Renal cortical epithelial cell (primary cell): ENCODE measurements around the gene KCNE5. TPM values are rescaled to one million over a fixed set of nuclear protein-coding genes. Genes with fewer than 3 reads are reported as not detected.
"Not testable (repeated sequence)": the region's sequence is repeated elsewhere in the genome, so short reads cannot be mapped to it uniquely, and the experiment has no call there.

Source experiments
- DNase-seq: peaks from one replicate; pipeline ENCODE4 v3.0.0-alpha.2; 2011; ENCODE audit warnings: low read depth
- total RNA-seq: library from RNA; depleted of rRNA; stranded (reverse); fragments of >200 nt; gene quantifications from 2 replicates; pipeline ENCODE4 v1.2.3, GENCODE V29; 2014

Gene KCNE5, protein sequence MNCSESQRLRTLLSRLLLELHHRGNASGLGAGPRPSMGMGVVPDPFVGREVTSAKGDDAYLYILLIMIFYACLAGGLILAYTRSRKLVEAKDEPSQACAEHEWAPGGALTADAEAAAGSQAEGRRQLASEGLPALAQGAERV
- total RNA-seq, result 0.10 TPM in 1 of 2 replicates, not detected in the other

DNA sequence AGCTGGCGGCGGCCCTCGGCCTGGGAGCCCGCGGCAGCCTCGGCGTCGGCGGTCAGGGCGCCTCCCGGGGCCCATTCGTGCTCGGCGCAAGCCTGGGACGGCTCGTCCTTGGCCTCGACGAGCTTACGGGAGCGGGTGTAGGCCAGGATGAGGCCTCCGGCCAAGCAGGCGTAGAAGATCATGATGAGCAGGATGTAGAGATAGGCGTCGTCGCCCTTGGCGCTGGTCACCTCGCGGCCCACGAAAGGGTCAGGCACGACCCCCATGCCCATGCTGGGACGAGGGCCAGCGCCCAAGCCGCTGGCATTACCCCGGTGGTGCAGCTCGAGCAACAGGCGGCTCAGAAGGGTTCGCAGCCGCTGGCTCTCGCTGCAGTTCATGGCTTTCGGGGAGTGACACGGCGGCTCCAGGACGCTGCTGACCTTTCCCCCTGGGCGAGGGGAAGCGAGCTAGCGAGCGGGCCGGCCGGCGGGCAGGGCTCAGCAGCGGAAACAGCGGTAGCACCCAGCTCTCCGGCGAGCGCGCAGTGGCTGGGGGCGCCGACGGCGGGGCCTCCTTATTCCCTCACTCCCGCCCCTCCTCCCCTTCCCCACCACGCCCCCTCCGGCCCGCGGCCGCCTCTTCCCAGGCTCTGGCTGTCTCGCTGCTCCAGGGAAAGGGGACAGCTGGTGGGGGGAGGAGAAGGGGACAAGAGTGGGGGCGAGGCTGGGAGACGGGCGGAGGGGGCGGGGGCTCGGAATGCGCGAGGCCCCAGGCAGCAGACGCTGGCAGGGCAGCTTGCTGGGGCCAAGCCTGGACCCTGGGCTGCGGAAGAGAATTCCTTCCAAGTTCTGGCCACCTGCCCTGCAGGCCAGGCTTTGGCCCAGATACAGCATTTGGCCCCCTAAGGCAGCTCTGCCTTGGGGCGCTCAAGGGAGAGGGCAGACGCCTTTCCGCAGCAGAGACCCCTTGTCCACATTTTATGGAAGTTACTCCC, at the start of gene KCNE5:
Gene KCNE5 (minus strand): TSS at position 532 of the 976 bp plus-strand sequence. CDS start 152 bp downstream, at position 380.
- DNase-seq, result no peak

DNA sequence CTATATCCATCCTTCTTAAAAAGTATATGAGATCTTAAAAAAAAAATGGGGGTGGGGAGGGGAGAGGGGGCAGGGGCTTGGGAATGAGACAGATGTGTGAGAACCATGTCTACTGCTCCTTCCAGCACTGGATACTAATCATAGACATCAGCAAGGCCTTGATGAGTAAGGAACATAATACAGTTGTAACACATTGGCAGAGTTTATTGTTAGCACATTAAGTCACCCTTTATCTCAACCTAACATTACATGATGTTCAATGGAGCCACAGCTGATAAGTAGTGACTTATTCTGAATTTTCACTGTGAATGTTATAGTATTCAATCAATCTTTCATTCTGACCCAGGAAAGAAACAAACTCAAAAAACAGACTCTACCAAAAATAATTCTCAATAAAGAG, 47.3 kb upstream of the KCNE5 start:
- no peak for DNase-seq

DNA sequence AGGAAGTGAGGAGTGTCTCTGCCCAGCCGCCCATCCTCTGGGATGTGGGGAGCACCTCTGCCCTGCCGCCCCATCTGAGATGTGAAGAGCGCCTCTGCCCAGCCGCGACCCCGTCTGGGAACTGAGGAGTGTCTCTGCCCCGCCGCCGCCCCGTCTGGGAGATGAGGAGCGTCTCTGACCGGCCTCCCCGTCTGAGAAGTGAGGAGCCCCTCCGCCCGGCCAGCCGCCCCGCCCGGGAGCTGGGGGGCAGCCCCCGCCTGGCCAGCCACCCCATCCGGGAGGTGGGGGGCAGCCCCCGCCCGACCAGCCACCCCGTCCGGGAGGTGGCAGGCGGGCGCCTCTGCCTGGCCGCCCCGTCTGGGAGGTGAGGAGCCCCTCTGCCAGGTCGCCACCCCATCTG, 46.2 kb upstream of the KCNE5 start:
- not testable (repeated sequence) for DNase-seq

DNA sequence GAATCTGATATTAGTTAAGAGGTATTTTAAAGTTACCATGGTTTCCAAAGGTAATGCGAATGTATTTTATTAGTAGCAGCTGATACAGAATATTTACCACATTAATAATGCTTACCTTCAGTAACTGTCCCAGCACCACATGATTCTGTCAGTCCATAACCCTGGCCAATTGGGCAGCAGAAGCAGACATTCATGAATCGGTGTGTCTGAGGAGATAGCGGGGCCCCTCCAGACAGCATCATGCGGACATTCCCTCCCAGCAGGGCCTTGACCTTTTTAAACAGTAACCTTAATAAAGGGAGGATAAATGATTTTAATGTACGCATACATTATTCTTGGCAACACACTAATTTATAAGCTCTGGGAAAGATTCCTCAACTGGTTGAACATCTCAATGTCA, 43.0 kb upstream of the KCNE5 start:
- no peak for DNase-seq

DNA sequence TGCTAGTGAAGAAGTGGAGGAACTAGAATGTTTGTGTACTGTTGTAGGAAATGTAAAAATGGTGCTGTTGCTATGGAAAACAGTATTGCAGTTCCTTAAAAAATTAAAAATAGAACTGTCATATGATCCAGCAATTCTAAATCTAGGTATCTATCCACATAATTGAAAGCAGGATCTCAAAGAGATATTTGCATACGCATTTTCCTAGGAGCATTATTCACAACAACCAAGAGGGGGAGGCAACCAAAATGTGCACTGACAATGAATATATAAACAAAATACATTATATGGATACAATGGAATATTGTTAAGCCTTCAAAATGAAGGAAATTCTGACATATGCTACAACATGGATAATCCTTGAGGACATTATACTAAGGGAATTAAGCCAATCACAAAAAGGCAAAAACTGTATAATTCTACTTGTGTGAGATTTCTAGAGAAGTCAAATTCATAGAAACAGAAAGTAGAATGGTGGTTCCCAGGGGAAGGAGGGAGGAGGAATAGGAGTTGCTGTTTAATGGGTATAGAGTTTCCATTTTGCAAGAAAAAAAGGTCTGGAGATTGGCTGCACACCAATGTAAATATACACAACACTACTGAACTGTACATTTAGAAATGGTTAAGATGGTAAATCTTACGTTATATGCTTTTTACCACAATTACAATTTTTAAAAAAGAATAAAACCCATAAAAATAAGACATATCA, 35.6 kb upstream of the KCNE5 start:
- no peak for DNase-seq

DNA sequence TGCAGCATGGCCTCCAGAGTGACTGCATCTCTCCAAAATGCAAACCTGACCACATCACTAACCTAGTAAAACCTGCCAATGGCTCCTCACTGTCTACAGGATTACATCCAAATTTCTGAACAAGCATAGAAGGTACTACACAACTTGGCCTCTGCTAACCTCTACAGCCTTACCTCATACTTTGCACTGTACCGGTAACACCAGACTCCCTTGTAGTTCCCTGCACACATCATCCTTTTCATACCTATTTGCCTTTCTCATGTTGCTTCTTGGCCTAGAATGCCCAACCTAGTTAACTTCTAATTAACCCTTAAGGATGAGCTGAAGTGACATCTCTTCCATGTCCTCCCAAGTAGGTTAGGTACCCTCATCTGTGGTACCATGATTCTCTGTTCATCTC, 33.4 kb upstream of the KCNE5 start:
- DNase-seq, result no peak

DNA sequence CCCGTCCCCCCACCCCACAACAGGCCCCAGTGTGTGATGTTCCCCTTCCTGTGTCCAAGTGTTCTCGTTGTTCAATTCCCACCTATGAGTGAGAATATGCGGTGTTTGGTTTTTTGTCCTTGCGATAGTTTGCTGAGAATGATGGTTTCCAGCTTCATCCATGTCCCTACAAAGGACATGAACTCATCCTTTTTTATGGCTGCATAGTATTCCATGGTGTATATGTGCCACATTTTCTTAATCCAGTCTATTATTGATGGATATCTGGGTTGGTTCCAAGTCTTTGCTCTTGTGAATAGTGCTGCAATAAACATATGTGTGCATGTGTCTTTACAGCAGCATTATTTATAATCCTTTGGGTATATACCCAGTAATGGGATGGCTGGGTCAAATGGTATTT, 32.4 kb upstream of the KCNE5 start:
- DNase-seq, result not testable (repeated sequence)

DNA sequence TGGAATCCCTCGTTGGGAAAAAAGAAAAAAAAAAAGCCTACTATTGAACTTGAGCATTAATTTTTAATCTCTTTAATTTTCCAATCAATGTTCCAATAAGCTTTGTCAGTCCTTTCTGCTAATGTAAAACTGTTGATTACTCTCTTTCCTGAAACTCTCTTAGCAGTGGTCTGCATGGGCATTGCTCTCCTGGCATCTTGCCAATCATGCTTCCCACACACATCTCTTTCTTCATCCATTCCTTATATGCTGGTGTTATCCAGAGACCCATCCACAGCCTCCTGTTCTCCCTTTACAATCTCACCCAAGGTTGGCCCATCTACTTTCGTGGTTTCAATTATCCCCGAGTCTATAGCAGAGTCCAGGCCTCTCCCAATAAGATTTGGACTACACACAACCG, 31.8 kb upstream of the KCNE5 start:
- no peak for DNase-seq

DNA sequence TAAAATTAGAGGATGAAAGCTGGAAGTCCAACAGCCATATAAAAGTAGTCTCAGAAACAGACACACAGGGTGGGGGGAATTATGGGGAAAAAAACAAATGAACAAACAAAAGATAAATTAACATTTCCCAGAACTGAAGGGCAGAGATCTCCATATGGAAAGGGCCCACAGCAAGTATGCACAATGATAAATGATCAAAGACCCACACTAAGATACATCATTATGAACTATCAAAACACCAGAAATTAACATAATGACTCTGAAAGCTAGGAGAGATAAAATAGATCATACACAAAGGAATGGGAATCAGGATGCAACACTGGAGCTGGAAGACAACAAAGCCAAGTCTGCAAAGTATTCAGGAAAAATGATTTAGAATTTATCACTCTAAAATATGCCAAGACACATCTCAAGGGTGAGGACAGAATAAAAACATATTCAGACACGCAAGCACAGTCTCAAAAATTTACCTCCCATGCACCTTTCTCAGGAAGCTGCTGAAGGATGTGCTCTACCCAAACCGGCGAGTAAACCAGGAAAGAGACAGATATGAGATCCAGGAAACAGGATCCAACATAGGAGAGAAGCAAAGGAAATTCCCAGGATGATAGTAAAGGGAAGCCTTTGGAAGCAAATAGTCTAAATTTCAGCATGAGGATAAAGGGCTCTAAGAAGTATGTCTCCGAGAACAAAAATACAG, 30.7 kb upstream of the KCNE5 start:
- no peak for DNase-seq

DNA sequence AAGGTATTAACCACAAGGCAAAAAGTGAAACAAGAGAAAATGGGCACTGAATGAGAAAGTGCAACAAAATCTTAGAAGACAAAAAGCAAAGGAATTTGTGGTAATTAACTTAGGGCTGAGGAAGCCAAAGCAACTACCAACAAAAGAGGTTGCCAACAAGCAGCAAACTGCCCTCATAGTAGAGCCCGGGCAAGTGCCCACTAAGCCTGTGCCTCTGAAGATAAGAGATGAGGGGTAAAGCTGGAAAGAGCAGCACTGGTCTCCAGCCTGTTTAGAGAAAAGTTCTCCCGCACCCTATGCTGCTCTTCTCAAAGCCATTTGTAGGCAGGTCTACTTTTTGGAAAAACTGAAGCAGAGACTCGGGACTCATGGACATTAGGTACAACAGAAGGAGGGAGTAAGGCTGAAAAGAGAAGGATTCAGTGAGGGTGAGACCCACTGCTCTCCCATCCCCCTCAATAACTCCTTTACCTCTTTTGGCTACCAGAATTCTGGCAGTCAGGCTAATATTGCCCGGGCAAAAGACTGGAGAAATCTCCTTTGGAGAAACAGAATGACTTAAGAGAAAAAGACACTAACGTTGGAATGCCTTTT, 29.6 kb upstream of the KCNE5 start:
- DNase-seq, result no peak

DNA sequence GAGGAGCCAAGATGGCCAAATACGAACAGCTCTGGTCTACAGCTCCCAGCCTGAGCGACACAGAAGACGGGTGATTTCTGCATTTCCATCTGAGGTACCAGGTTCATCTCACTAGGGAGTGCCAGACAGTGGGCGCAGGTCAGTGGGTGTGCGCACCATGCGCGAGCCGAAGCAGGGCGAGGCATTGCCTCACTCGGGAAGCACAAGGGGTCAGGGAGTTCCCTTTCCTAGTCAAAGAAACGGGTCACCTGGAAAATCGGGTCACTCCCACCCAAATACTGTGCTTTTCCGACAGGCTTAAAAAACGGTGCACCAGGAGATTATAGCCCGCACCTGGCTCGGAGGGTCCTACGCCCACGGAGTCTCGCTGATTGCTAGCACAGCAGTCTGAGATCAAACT, 19.7 kb upstream of the KCNE5 start:
- not testable (repeated sequence) for DNase-seq

DNA sequence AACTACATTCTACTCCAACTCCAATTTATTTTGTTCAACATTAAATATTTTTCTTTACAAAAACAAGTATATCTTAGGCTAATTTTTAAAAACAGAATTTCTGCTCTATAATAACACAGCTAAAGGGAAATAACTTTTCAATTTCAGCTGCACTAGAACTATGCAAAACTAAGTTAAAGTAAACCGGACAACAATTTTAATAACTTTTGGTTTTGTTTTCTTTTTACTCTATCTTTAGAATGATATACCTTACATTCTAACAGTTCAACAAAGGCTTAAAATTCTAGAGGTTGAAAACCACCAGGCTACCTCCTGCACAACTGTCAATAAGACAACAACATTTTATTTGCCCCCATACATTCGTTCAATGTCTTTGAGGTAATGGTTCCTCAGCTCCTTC, 18.7 kb upstream of the KCNE5 start:
- DNase-seq, result no peak

DNA sequence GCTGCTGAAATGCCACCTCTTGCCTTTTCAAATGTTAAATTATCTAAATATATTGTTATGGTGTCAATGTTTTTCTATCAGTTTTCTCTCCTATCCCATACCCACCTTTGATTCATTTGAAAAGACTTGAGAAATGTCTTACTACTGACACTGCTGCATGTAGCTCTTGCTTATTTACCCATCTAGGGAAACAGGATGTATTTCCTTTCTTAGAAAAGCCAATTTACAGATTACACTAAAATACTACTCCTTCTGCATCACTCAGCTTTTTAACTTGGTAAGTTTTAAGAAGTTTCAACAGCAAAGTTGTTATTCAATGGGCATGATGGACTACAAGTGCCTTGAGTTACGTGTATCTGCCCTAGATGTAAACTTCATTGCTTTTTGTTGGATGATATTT, 13.2 kb upstream of the KCNE5 start:
- DNase-seq, result no peak

DNA sequence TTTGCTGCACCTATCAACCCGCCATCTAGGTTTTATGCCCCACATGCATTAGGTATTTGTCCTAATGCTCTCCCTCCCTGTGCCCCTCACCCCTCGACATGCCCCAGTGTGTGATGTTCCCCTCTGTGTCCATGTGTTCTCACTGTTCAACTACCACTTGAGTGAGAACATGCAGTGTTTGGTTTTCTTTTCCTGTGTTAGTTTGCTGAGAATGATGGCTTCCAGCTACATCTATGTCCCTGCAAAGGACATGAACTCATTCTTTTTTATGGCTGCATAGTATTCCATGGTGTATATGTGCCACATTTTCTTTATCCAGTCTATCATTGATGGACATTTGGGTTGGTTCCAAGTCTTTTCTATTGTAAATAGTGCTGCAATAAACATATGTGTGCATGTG, 12.5 kb upstream of the KCNE5 start:
- not testable (repeated sequence) for DNase-seq

DNA sequence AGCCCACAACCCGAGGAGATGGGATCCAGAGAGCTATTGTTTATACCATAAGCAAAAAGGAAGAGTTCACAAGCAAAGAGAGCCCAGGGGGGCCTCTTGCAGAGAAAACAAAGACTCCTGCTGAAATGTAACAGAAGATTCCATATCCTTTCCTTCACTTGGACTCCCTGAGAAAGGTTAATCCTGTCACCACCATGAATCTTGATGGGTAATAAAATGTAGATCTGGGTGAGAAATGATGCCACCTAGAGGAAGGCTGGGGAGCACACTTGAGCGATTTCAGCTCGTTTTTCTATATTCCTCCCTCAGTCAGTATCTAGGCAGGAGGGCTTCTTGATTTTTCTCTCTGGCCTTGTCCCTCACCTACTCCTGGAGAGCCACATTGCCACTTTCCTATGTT, 10.2 kb upstream of the KCNE5 start:
- DNase-seq, result peak; percentile 30

DNA sequence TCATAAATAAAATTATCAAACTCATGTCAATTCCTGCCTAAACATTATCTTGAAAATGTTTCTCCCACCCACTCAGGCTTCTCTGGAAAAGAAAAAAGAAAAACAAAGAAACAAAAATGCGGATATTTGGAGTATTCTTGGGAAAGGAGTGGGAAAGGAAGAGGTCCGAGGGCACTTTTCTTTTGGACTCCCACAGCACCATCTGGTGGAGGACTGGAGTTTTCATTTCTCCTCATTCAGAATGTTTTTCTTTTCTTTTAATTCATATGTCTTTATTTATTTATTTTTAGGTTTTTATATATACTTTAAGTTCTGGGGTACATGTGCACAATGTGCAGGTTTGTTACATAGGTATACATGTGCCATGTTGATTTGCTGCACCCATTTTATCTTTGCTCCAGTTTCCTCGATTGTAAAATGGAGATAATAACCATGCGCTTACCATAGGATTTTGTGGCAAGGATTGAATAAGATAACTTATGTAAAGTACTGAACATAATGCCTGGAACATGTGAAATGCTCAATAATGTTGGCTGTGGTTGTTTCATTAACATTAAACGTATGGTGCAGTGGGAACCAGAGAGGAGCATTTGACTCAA, 8.0 kb upstream of the KCNE5 start:
- DNase-seq, result peak; percentile 17

DNA sequence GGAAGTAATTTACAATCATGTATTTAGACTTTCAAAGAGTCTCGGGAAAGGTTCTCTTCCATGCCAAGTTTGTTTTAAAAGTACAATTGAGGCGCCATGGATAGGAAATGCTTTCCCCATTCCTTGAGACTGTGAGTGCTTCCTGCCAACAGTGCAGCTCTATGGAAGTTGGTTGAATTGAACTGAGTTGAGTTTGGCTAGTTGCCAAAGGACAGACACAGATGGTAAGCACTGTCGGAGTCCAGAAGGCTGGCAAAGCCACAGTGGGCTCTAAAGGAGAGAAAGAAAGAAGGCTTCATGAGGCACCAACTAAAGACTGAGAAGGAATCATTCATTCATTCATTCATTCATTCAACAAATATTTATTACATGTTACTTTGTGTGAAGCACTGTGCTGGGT, 4.3 kb upstream of the KCNE5 start:
- no peak for DNase-seq

DNA sequence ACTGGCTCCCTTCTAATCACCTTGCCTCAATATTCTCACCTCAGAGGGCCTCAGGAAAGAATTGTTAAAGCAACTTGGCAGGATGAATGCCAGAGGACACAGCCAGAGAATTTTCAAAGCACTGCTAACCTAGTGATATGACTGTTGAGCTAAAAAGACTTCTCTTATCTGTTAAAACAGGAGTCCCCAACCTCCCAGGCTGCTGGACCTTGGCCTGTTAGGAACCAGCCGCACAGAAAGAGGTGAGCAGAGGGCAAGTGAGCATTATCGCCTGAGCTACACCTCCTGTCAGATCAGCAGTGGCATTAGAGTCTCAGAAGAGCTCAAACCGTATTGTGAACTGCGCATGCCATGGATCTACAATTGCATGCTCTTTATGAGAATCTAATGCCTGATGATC, 1.7 kb upstream of the KCNE5 start:
- DNase-seq, result no peak

DNA sequence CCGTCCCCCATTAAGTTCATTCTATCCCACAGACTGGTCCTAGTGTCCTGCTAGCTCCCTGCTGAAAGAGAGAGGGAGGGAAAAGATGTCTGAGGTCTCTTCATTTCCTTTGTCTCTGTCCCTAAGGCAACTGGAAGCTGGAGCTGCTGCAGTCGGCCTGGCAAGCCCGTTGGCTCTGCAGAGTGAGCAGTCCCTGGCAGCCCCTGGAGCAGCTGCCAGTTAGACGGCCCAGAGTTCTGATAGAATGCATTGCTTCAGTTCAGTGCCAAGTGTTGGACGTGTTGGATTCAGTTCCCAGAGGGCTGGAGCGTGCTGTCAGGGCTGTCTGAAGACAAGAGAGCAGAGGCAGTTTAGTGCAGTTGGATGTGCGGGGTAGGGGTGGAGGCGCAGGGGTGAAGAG, 975 bp downstream of the KCNE5 start:
- no peak for DNase-seq

DNA sequence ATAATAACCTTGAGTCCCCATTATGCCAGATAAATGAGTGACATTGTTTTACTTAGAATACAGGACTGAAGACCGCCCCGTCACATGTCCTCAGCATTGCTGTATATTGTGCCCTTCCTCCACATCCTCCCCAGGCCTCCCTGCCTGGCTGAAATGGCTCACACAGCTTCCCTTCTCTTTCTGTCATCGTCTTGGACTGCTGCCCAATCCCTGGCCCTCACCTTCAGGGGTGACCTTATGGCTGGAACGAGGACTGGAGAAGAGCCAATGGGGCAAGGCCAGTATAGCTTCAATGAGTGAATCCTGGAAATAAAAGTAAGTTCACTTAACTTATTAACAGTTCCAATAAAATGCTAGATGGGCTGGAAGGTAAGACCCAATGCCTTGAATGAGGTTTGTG, 2.7 kb downstream of the KCNE5 start:
- DNase-seq, result no peak

DNA sequence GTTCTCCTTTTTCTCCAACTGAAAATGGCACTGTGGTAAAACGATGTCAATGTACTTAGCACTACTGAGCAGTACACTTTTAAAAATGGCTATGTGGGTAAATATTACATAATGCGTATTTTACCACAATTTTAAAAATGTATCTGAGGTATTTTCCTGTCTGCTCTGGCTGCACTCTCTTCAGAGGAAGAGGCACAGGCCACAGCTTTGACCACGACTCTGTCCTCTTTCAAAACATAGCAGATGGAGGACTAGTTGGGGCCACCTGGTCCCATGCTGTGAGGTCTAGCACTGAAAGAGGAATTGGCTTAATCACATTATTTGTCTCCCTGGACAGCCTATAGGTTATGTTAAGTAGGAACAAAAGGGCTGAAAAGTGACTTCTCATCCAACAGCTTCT, 5.2 kb downstream of the KCNE5 start:
- DNase-seq, result no peak
